ENCODE data around the gene UBR4.

The UBR4 gene

GRCh38 chr1:19070891-19071621, 139.0 kb downstream of the UBR4 start:
- H3K27me3 ChIP-seq (ENCODE audit: control insufficient read depth in 5 of 5, insufficient read depth in 4 of 5, low read length in 5 of 5), result peaks cover 5 to 29% (median 23%) of the 10 kb centered on the region in 5 donors
- no peaks in the 10 kb centered on the region for H3K9me3 ChIP-seq (ENCODE audit: control insufficient read depth in 5 of 5, low read length in 5 of 5)
- peaks cover 0 to 38% (median 34%) of the 10 kb centered on the region in 5 donors for H3K36me3 ChIP-seq (ENCODE audit: control insufficient read depth in 5 of 5, insufficient read depth in 5 of 5, low read length in 5 of 5)
- no peak overlapping the region for H3K4me3 ChIP-seq (ENCODE audit: low read depth in 1 of 5, low read length in 5 of 5)
- peaks cover 0 to 22% (median 8%) of the 10 kb centered on the region in 5 donors for H3K4me1 ChIP-seq (ENCODE audit: control insufficient read depth in 5 of 5, insufficient read depth in 5 of 5, low read length in 5 of 5)
- H3K9ac ChIP-seq (ENCODE audit: low read length in 5 of 5), result no peak overlapping the region
- H3K27ac ChIP-seq (ENCODE audit: low read depth, low read length), result no peak overlapping the region

GRCh38 chr1:19070197-19070651, 139.8 kb downstream of the UBR4 start:
- H3K4me1 ChIP-seq (ENCODE audit: control insufficient read depth in 5 of 5, insufficient read depth in 5 of 5, low read length in 5 of 5), result peaks cover 0 to 18% (median 7%) of the 10 kb centered on the region in 5 donors
- H3K27ac ChIP-seq (ENCODE audit: low read depth, low read length), result no peak overlapping the region
- peaks cover 0 to 29% (median 26%) of the 10 kb centered on the region in 5 donors for H3K36me3 ChIP-seq (ENCODE audit: control insufficient read depth in 5 of 5, insufficient read depth in 5 of 5, low read length in 5 of 5)
- no peak overlapping the region for H3K4me3 ChIP-seq (ENCODE audit: low read depth in 1 of 5, low read length in 5 of 5)
- H3K9ac ChIP-seq (ENCODE audit: low read length in 5 of 5), result no peak overlapping the region
- no peaks in the 10 kb centered on the region for H3K9me3 ChIP-seq (ENCODE audit: control insufficient read depth in 5 of 5, low read length in 5 of 5)
- peaks cover 5 to 29% (median 23%) of the 10 kb centered on the region in 5 donors for H3K27me3 ChIP-seq (ENCODE audit: control insufficient read depth in 5 of 5, insufficient read depth in 4 of 5, low read length in 5 of 5)

DNA sequence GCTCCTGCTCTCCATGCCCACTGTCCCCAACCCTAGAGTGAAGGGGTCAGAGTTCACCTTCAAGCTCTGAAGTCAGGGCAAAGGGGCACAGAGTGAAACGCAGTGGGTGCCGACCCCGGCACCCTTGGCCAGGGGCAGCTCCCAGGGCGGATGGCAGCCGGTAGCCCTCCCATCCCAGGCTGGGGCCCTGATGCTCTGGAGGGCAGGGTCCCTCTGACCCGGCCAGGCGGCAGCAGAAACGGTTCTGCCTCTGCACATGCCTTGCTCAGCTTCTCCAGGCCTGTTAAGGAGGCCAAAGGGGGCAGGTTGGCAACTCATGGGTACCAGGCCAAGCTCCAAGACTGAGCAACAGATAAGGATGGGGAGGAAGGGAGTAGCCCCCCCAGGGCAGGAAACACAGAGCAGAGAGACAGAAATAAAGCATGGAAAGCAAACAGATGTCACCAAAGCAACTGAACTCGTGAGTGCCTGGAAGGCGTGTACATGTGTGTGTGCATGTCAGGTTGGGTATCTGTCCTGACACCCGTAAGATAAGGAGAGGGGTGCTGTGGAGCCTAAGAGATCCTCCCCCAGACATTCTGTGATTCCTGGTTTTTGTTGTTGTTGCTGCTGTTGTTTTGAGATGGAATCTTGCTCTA, 141.3 kb downstream of the UBR4 start:
- peaks cover 5 to 29% (median 23%) of the 10 kb centered on the region in 5 donors for H3K27me3 ChIP-seq (ENCODE audit: control insufficient read depth in 5 of 5, insufficient read depth in 4 of 5, low read length in 5 of 5)
- peaks cover 0 to 15% (median 11%) of the 10 kb centered on the region in 5 donors for H3K36me3 ChIP-seq (ENCODE audit: control insufficient read depth in 5 of 5, insufficient read depth in 5 of 5, low read length in 5 of 5)
- H3K9ac ChIP-seq (ENCODE audit: low read length in 5 of 5), result no peak overlapping the region
- peaks cover 0 to 10% (median 4%) of the 10 kb centered on the region in 5 donors for H3K4me1 ChIP-seq (ENCODE audit: control insufficient read depth in 5 of 5, insufficient read depth in 5 of 5, low read length in 5 of 5)
- no peaks in the 10 kb centered on the region for H3K9me3 ChIP-seq (ENCODE audit: control insufficient read depth in 5 of 5, low read length in 5 of 5)
- no peak overlapping the region for H3K27ac ChIP-seq (ENCODE audit: low read depth, low read length)
- H3K4me3 ChIP-seq (ENCODE audit: low read depth in 1 of 5, low read length in 5 of 5), result no peak overlapping the region

DNA sequence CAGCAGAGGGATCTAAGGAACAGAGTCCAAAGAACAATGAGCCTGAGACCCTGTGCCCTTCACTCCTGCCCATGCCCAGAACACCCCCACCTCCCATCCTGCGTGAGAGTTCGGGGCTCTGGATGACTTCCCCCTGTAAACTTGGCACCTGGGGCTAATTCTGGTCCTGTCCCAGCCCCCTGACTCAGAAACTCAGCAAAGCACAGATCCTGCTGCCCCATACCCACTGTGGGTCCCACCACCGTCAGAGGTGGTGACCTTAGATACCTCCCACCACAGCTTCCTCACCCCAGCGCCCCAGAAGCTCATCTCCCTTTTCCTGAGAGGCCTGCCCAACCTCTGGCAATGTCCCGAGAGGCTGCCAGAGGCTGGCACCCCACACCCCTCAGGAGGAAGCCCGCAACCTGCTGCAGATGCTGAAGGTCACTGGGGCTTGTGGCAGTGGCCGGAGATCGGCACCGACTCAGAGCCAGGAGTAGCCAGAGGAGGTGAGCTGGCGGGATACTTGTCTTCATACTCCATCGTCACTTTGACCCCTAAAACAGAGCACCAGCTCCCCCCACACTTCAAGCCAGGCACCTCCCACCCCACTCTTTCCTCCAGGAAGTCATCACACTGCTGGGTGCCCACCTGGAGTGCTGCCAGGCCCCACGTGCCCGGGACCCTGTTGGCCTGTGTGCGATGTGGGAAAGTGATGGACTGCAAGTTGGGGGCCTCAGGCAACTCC, 142.0 kb downstream of the UBR4 start:
- peaks cover 0 to 3% (median 0%) of the 10 kb centered on the region in 5 donors for H3K4me1 ChIP-seq (ENCODE audit: control insufficient read depth in 5 of 5, insufficient read depth in 5 of 5, low read length in 5 of 5)
- peaks cover 5 to 29% (median 23%) of the 10 kb centered on the region in 5 donors for H3K27me3 ChIP-seq (ENCODE audit: control insufficient read depth in 5 of 5, insufficient read depth in 4 of 5, low read length in 5 of 5)
- no peak overlapping the region for H3K9ac ChIP-seq (ENCODE audit: low read length in 5 of 5)
- H3K9me3 ChIP-seq (ENCODE audit: control insufficient read depth in 5 of 5, low read length in 5 of 5), result no peaks in the 10 kb centered on the region
- H3K36me3 ChIP-seq (ENCODE audit: control insufficient read depth in 5 of 5, insufficient read depth in 5 of 5, low read length in 5 of 5), result peaks cover 0 to 8% (median 5%) of the 10 kb centered on the region in 5 donors
- no peak overlapping the region for H3K4me3 ChIP-seq (ENCODE audit: low read depth in 1 of 5, low read length in 5 of 5)
- no peak overlapping the region for H3K27ac ChIP-seq (ENCODE audit: low read depth, low read length)

GRCh38 chr1:19067182-19067911, 142.7 kb downstream of the UBR4 start:
- no peak overlapping the region for H3K4me3 ChIP-seq (ENCODE audit: low read depth in 1 of 5, low read length in 5 of 5)
- H3K27ac ChIP-seq (ENCODE audit: low read depth, low read length), result no peak overlapping the region
- no peak overlapping the region for H3K9ac ChIP-seq (ENCODE audit: low read length in 5 of 5)

GRCh38 chr1:19066874-19067181, 143.2 kb downstream of the UBR4 start:
- H3K9ac ChIP-seq (ENCODE audit: low read length in 5 of 5), result no peak overlapping the region

More at GRCh38 chr1:19067182-19067911, 142.7 kb downstream of the UBR4 start:
- H3K36me3 ChIP-seq (ENCODE audit: control insufficient read depth in 5 of 5, insufficient read depth in 5 of 5, low read length in 5 of 5), result peaks cover 0 to under 1% (median 0%) of the 10 kb centered on the region in 5 donors
- H3K4me1 ChIP-seq (ENCODE audit: control insufficient read depth in 5 of 5, insufficient read depth in 5 of 5, low read length in 5 of 5), result peaks cover 0 to 3% (median 0%) of the 10 kb centered on the region in 5 donors
- H3K9me3 ChIP-seq (ENCODE audit: control insufficient read depth in 5 of 5, low read length in 5 of 5), result no peaks in the 10 kb centered on the region
- peaks cover 5 to 29% (median 23%) of the 10 kb centered on the region in 5 donors for H3K27me3 ChIP-seq (ENCODE audit: control insufficient read depth in 5 of 5, insufficient read depth in 4 of 5, low read length in 5 of 5)

DNA sequence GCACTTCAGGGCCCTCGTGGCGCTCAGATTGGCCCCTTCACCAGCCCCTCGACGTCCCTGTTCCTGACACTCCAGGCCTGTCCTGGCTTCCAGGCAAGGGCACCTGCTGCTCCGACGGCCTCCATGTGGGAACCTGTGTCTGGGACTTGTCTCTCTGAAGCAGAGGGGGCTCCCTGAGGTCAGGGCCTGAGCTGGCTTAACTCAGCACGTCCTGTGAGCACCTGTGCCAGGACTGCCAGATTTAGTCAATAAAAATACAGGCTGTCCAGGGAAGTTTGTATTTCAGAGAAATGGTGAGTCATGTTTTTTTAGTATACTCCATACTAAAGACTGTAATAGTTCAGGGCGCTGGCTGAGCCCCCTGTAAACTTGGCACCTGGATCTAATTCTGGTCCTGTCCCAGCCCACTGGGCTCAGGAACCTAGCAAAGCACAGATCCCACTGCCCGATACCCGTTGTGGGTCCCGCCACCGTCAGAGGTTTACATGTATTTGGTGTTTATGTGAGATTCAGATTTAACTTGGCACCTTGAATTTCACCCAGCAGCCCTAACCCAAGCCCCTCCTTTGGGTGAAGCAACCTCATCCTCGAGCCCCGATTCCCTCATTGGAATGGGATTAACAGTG, 143.7 kb downstream of the UBR4 start:
- H3K9ac ChIP-seq (ENCODE audit: low read length in 5 of 5), result no peak overlapping the region
- no peaks in the 10 kb centered on the region for H3K36me3 ChIP-seq (ENCODE audit: control insufficient read depth in 5 of 5, insufficient read depth in 5 of 5, low read length in 5 of 5)
- H3K27me3 ChIP-seq (ENCODE audit: control insufficient read depth in 5 of 5, insufficient read depth in 4 of 5, low read length in 5 of 5), result peaks cover 5 to 27% (median 23%) of the 10 kb centered on the region in 5 donors
- no peaks in the 10 kb centered on the region for H3K9me3 ChIP-seq (ENCODE audit: control insufficient read depth in 5 of 5, low read length in 5 of 5)
- H3K4me3 ChIP-seq (ENCODE audit: low read depth in 1 of 5, low read length in 5 of 5), result no peak overlapping the region
- no peak overlapping the region for H3K27ac ChIP-seq (ENCODE audit: low read depth, low read length)
- H3K4me1 ChIP-seq (ENCODE audit: control insufficient read depth in 5 of 5, insufficient read depth in 5 of 5, low read length in 5 of 5), result peaks cover 0 to 3% (median 0%) of the 10 kb centered on the region in 5 donors

More at GRCh38 chr1:19066874-19067181, 143.2 kb downstream of the UBR4 start:
- no peak overlapping the region for H3K4me3 ChIP-seq (ENCODE audit: low read depth in 1 of 5, low read length in 5 of 5)
- no peak overlapping the region for H3K27ac ChIP-seq (ENCODE audit: low read depth, low read length)
- H3K27me3 ChIP-seq (ENCODE audit: control insufficient read depth in 5 of 5, insufficient read depth in 4 of 5, low read length in 5 of 5), result peaks cover 5 to 29% (median 23%) of the 10 kb centered on the region in 5 donors
- H3K9me3 ChIP-seq (ENCODE audit: control insufficient read depth in 5 of 5, low read length in 5 of 5), result no peaks in the 10 kb centered on the region
- peaks cover 0 to 3% (median 0%) of the 10 kb centered on the region in 5 donors for H3K4me1 ChIP-seq (ENCODE audit: control insufficient read depth in 5 of 5, insufficient read depth in 5 of 5, low read length in 5 of 5)
- no peaks in the 10 kb centered on the region for H3K36me3 ChIP-seq (ENCODE audit: control insufficient read depth in 5 of 5, insufficient read depth in 5 of 5, low read length in 5 of 5)

GRCh38 chr1:19065526-19066247, 144.4 kb downstream of the UBR4 start:
- no peak overlapping the region for H3K4me3 ChIP-seq (ENCODE audit: low read depth in 1 of 5, low read length in 5 of 5)
- H3K27me3 ChIP-seq (ENCODE audit: control insufficient read depth in 5 of 5, insufficient read depth in 4 of 5, low read length in 5 of 5), result peaks cover 5 to 25% (median 22%) of the 10 kb centered on the region in 5 donors
- no peaks in the 10 kb centered on the region for H3K4me1 ChIP-seq (ENCODE audit: control insufficient read depth in 5 of 5, insufficient read depth in 5 of 5, low read length in 5 of 5)
- H3K9ac ChIP-seq (ENCODE audit: low read length in 5 of 5), result no peak overlapping the region
- H3K9me3 ChIP-seq (ENCODE audit: control insufficient read depth in 5 of 5, low read length in 5 of 5), result no peaks in the 10 kb centered on the region
- no peaks in the 10 kb centered on the region for H3K36me3 ChIP-seq (ENCODE audit: control insufficient read depth in 5 of 5, insufficient read depth in 5 of 5, low read length in 5 of 5)
- H3K27ac ChIP-seq (ENCODE audit: low read depth, low read length), result no peak overlapping the region

Data from subcutaneous abdominal adipose tissue (tissue), 5 donors.